K562 (cell line): ENCODE measurements around the gene RPS19BP1. TPM values are rescaled to one million over a fixed set of nuclear protein-coding genes. Genes with fewer than 3 reads are reported as not detected.

Source experiments
- GABPA ChIP-seq: fragments of 200-800 bp; sonication (Bioruptor generic); conservative IDR thresholded peaks from 2 replicates; pipeline ENCODE4 v1.6.1; 2016; ENCODE audit warnings: low read depth, missing genetic modification characterization, missing compliant biosample characterization
- MGA ChIP-seq: fragments of 450-650 bp; IDR thresholded peaks from 2 replicates; pipeline ENCODE4 v1.6.1; 2016; ENCODE audit warnings: mild to moderate bottlenecking, moderate library complexity
- polyA plus RNA-seq, 8 experiments: library from polyadenylated mRNA; depleted of rRNA in 4 of 8; stranded (reverse) in 5 of 8; unstranded in 3 of 8; fragments of >200 nt; fragmentation: Nextera tagmentation in 2 of 8; fragmentation: Illumina TruSeq in 1 of 8; extraction: Ambion mirVana in 2 of 8; extraction: Trizol in 1 of 8; gene quantifications; 2 replicates each; pipeline versions ENCODE4 v1.2.1 to v1.2.3, GENCODE V29; 2011 to 2014; ENCODE audit warnings: inconsistent platforms in 1 of 8, missing spikeins in 1 of 8
- total RNA-seq, 7 experiments: library from RNA; depleted of rRNA in 6 of 7; stranded (reverse); fragments of >200 nt in 6 of 7; fragmentation: Illumina TruSeq in 2 of 7; extraction: Trizol in 2 of 7; gene quantifications; 2 replicates each; pipeline versions ENCODE4 v1.2.1 to v1.2.3, GENCODE V29; 2011 to 2021; ENCODE audit warnings: low replicate concordance in 1 of 7

The RPS19BP1 gene
- total and polyA plus RNA-seq, 9 of the 15 experiments (the other 6 are each of a cell fraction or from before 2014, with no cell fraction given), result 3.0 to 223 (median 84.3) TPM

- no peak for TF ChIP-seq MGA
- no peak for TF ChIP-seq GABPA (tag)
These were observed 3.1 kb downstream of the RPS19BP1 start (continued) for GRCh38 chr22:39529487-39529851.
